Measurements from ENCODE around the gene EPAS1.

EPAS1 gene

DNA sequence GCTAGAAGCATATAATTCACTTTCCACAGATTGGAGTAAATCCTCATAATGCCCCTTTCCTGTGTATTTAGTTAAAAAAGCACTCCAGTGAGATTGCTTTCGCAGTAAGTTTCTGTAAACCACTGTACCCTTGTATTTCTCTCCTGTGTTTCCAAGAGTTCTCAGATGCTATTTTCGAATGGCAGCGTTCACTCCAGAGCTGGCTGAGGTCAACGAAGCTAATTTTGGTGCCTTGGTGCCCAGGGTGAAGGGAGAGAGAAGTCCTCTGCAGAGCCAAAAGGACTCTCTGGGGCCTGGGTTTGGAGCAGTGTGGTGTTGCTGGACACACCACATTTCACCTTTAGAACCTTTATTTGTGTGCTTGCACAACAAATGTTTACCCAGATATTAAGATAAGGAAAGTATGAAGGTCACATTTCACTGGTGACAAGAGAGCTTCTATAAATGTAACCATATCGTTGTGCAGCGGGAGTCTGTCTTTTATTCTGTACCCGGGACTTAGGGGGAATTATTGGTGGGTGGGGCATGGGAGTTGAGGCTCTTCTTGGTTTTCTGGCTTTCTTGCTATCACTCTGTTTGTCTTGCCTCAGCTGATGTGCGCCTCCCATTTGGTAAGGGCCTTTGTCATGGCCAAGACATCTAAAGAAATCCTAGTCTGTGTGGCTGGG is 9.9 kb downstream of the EPAS1 start:
- no peak for DNase-seq (ENCODE audit: low spot score)
- TF ChIP-seq, protein P1, sequence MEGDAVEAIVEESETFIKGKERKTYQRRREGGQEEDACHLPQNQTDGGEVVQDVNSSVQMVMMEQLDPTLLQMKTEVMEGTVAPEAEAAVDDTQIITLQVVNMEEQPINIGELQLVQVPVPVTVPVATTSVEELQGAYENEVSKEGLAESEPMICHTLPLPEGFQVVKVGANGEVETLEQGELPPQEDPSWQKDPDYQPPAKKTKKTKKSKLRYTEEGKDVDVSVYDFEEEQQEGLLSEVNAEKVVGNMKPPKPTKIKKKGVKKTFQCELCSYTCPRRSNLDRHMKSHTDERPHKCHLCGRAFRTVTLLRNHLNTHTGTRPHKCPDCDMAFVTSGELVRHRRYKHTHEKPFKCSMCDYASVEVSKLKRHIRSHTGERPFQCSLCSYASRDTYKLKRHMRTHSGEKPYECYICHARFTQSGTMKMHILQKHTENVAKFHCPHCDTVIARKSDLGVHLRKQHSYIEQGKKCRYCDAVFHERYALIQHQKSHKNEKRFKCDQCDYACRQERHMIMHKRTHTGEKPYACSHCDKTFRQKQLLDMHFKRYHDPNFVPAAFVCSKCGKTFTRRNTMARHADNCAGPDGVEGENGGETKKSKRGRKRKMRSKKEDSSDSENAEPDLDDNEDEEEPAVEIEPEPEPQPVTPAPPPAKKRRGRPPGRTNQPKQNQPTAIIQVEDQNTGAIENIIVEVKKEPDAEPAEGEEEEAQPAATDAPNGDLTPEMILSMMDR (IDR thresholded peaks at IDR 0.05; ENCODE audit: extremely low read depth, missing control alignments) = no peak

DNA sequence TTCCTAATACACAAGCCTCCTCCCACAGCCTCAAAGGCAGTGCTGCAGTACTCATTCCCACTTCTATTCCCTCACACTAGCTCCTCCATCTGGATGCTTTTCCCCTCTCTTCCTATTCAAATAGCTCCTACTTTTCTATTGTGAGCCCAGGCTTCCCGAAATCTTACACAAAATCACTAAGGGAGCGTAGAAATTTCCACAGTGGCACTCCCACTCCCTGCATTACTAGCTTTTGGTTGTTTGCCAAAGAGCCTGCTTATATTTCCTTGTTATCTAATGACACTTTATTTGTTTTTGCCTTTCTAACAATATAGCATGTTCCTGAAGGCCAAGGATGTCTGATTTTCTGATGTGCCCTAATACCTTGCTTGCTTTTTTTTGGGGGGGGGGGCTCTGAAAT is 10.9 kb downstream of the EPAS1 start:
- no peak for DNase-seq (ENCODE audit: low spot score)
- TF ChIP-seq, protein P1 (IDR thresholded peaks at IDR 0.05; ENCODE audit: extremely low read depth, missing control alignments) = no peak

DNA sequence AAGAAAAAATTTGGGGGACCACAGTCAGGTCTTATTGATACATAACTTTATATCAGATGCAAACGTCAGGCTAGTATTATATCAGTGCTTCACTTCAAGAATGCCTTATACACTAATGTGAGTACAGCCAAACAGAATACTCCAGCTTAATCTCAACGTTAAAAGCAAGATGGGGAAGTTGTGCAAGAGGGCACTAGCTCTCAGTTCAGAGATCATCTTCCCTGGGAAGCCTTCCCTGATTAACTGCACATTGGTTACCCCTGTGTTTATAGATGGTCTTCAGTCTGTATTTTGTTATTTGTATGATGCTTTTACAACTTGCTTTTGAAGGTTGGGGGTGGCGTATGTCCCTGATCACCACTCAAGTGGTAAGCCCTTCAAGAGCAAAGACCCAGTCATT is 11.4 kb downstream of the EPAS1 start:
- no peak for DNase-seq (ENCODE audit: low spot score)
- TF ChIP-seq, protein P1 (IDR thresholded peaks at IDR 0.05; ENCODE audit: extremely low read depth, missing control alignments) = no peak

DNA sequence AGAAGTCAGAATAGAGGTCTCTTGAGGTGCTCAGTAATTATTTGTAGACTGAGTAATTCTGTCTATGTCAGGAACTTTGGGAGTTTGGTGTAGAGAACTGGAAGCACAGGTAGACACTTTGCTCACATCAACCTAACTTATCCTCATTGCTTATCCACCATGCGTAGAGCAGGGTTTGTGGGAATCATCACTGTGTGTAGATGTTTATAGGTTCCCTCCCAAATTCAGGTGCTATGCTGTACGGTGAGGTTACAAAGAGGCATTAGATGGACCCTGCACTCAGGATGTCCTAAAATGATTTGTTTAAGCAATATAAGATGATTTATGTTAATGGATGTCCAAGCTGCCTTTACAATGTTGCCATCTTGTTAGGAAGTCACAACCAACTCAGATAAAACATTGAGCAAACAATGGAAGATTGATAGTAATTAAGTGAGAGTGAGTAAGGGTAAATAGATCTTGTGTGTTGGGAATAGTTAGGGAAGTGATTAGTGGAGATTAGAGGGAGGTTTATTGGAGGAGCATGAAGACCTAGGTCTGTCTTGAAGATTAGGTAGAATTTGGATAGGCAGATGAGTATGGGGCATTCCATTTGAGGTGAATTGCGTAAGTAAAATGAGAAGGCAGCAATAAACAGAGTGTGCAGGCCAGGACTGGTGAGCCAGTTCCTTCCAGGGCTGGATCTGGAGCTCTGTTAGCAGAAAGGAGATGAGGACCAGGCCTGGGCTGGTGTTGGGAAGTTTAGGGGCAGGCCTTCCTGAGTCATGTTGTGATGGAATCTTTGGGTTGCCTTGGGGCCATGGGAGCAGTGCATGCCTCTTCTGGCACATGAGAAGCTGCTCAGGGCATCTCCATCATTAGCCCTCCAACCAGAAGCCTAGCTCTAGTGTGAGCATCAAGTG is 12.1 kb downstream of the EPAS1 start:
- TF ChIP-seq, protein P1 (IDR thresholded peaks at IDR 0.05; ENCODE audit: extremely low read depth, missing control alignments) = no peak
- no peak for DNase-seq (ENCODE audit: low spot score)

DNA sequence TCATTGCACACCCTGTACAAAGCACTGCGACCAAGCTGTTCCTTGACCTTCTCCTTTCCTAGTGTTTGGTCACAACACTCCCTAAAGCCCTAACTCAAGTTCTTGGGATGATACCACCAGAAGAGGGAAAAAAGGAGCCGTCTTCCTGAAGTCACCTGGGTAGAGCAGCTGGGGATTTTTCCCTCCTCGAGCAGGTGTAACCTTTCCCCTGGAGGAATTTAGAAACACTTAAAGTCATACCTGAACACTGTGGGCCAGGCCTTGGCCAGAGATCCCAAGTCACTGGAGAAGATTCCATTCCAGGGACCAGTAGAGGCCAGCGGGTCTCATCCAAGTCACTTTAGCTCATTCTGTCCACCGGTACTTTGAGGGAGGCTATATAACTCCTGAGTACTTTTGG is 13.2 kb downstream of the EPAS1 start:
- no peak for DNase-seq (ENCODE audit: low spot score)
- TF ChIP-seq, protein P1 (IDR thresholded peaks at IDR 0.05; ENCODE audit: extremely low read depth, missing control alignments) = no peak

DNA sequence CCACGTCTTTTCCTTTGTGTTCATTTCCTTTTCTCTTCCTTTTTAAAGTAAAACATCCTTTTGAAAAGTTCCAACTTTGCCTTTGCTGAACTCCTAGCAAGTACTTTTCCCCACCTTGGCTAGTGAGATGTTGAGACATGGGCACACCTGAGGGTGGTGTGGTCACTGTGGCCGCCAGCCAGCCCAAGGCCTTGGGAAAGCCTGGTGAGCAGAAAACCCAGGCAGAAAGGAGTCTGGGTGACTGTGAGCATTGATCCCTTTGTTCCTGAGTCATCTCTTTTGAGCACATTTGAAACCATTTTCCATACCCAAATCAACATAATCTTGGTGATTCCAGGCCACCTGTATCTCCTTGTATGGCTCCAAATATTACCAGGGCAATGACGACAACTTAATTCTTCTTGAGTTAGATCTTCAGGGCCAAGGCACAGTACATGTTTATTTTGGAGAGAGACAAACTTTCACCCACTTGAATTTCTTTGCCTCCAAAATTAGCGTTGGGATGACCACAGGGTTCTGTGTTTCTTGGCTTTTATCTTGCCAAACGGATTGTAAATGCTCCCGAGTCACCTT is 14.5 kb downstream of the EPAS1 start:
- TF ChIP-seq, protein P1 (IDR thresholded peaks at IDR 0.05; ENCODE audit: extremely low read depth, missing control alignments) = no peak
- DNase-seq (ENCODE audit: low spot score) = no peak

DNA sequence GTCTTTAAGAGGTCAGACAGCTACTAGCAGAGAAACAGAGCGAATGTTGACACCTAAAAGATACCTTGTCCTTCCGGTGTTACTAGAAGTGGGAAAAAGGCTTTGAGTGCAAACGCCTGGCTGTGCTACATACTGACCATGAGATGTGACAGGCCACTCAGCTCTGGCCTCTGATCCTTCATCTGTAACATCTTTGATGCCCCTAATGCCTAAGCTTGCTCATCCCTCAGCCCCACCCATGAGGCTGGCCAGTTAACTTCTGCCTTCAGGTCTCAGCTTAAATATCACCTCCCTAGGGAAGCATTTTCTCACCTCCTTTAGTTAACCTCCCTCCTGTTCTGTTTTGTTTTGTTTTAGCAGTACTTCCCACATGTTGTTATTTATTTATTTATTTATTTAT is 15.9 kb downstream of the EPAS1 start:
- no peak for DNase-seq (ENCODE audit: low spot score)
- TF ChIP-seq, protein P1 (IDR thresholded peaks at IDR 0.05; ENCODE audit: extremely low read depth, missing control alignments) = no peak
